MM.1S (cell line): ENCODE measurements around the gene CDC42EP2.
A peak's percentile ranks its signal among the peaks of the same experiment; 100 is the strongest.

Experiments used
- DNase-seq: peaks from one replicate; pipeline ENCODE4 v3.0.0-alpha.2; 2015
- H2AFZ ChIP-seq: fragments of 300-600 bp; sonication (generic); 2 replicates; pipeline ENCODE4 v1.6.0; 2016; ENCODE audit warnings: antibody characterized with exemption, low read length
- H3F3A ChIP-seq: fragments of 300-600 bp; sonication (generic); 2 replicates; pipeline ENCODE4 v1.6.1; 2016; ENCODE audit warnings: mild to moderate bottlenecking, antibody characterized with exemption, low read length, moderate library complexity, mixed read lengths; ENCODE audit not compliant: insufficient read depth
- H3K27ac ChIP-seq: fragments of 300-600 bp; sonication (generic); 2 replicates; pipeline ENCODE4 v1.5.1; 2016; ENCODE audit warnings: mild to moderate bottlenecking, low read length
- H3K27me3 ChIP-seq: fragments of 300-600 bp; sonication (generic); replicated peaks from 2 replicates; pipeline ENCODE4 v1.6.0; 2016; ENCODE audit warnings: low read length; ENCODE audit not compliant: insufficient read depth
- H3K36me3 ChIP-seq: fragments of 300-600 bp; sonication (generic); replicated peaks from 2 replicates; pipeline ENCODE4 v1.6.1; 2016; ENCODE audit warnings: mild to moderate bottlenecking, low read length, mixed read lengths; ENCODE audit not compliant: insufficient read depth
- H3K4me1 ChIP-seq: fragments of 300-600 bp; sonication (generic); 2 replicates; pipeline ENCODE4 v1.6.1; 2016; ENCODE audit warnings: low read length, mixed read lengths
- H3K4me2 ChIP-seq: fragments of 300-600 bp; sonication (generic); 2 replicates; pipeline ENCODE4 v1.6.0; 2016; ENCODE audit warnings: low read depth, low read length
- H3K4me3 ChIP-seq: fragments of 300-600 bp; sonication (generic); 2 replicates; pipeline ENCODE4 v1.5.1; 2016; ENCODE audit warnings: low read length, mixed read lengths
- H3K79me2 ChIP-seq: fragments of 300-600 bp; sonication (generic); 2 replicates; pipeline ENCODE4 v1.6.1; 2016; ENCODE audit warnings: mixed run types, low read length, mixed read lengths
- H3K9ac ChIP-seq: fragments of 300-600 bp; sonication (generic); 2 replicates; pipeline ENCODE4 v1.6.1; 2016; ENCODE audit warnings: low read length, mixed read lengths
- H3K9me2 ChIP-seq: fragments of 300-600 bp; sonication (generic); replicated peaks from 2 replicates; pipeline ENCODE4 v1.6.1; 2016; ENCODE audit warnings: mild to moderate bottlenecking, low read length, mixed read lengths; ENCODE audit not compliant: insufficient read depth
- H3K9me3 ChIP-seq: fragments of 300-600 bp; sonication (generic); replicated peaks from 2 replicates; pipeline ENCODE4 v1.6.1; 2016; ENCODE audit warnings: mild to moderate bottlenecking, low read length, mixed read lengths; ENCODE audit not compliant: insufficient read depth
- H4K20me1 ChIP-seq: fragments of 300-600 bp; sonication (generic); 2 replicates; pipeline ENCODE4 v1.6.1; 2016; ENCODE audit warnings: mild to moderate bottlenecking, low read length, moderate library complexity, mixed read lengths; ENCODE audit not compliant: insufficient read depth
- CTCF ChIP-seq: fragments of 300-600 bp; sonication (generic); IDR thresholded peaks from 2 replicates; pipeline ENCODE4 v1.5.1; 2016; ENCODE audit warnings: antibody characterized with exemption, low read length, mixed read lengths
- EZH2 ChIP-seq: fragments of 300-600 bp; sonication (generic); optimal IDR thresholded peaks from 2 replicates; pipeline ENCODE3; 2017; ENCODE audit warnings: low read depth, mild to moderate bottlenecking, antibody characterized with exemption, low read length, mixed read lengths
- EZH2phosphoT487 ChIP-seq: fragments of 300-600 bp; sonication (generic); IDR thresholded peaks from 2 replicates; pipeline ENCODE4 v1.6.1; 2018; ENCODE audit warnings: antibody characterized with exemption, low read length

The CDC42EP2 gene

GRCh38 chr11:65355776-65356393, 41.2 kb downstream of the CDC42EP2 start:
- Histone ChIP-seq H3K27me3 (no peaks in the 10 kb centered on the region), H2AFZ (no peak overlapping the region), H3K9me3 (no peaks in the 10 kb centered on the region), H4K20me1 (no peaks in the 10 kb centered on the region), H3K79me2 (no peaks in the 10 kb centered on the region), H3K9ac (peak overlapping the region; percentile 68; the same call in 1 of the 2 replicates), H3K9me2 (no peaks in the 10 kb centered on the region), H3K4me3 (peak overlapping the region; percentile 74; the same call in 1 of the 2 replicates), H3K4me1 (peaks cover 11% of the 10 kb centered on the region; the same call in 1 of the 2 replicates), H3K4me2 (peak overlapping the region; percentile 91), H3K27ac (no peak overlapping the region), H3F3A (peaks cover 16% of the 10 kb centered on the region), H3K36me3 (no peaks in the 10 kb centered on the region)
- no peak for DNase-seq
- no peak for TF ChIP-seq EZH2phosphoT487
- TF ChIP-seq CTCF: no peak
- no peak for TF ChIP-seq EZH2

GRCh38 chr11:65356394-65356972, 41.8 kb downstream of the CDC42EP2 start:
- peaks cover 16% of the 10 kb centered on the region for H3F3A ChIP-seq
- H3K9me3 ChIP-seq: no peaks in the 10 kb centered on the region
- H3K79me2 ChIP-seq: no peaks in the 10 kb centered on the region
- H3K27ac ChIP-seq: no peak overlapping the region
- no peak for TF ChIP-seq CTCF
- no peak for TF ChIP-seq EZH2
- TF ChIP-seq EZH2phosphoT487: no peak
- no peaks in the 10 kb centered on the region for H3K27me3 ChIP-seq
- DNase-seq: no peak
- H3K4me1 ChIP-seq: peaks cover 11% of the 10 kb centered on the region; the same call in 1 of the 2 replicates
- no peaks in the 10 kb centered on the region for H4K20me1 ChIP-seq
- H3K4me3 ChIP-seq: no peak overlapping the region
- no peaks in the 10 kb centered on the region for H3K9me2 ChIP-seq
- H2AFZ ChIP-seq: no peak overlapping the region
- no peaks in the 10 kb centered on the region for H3K36me3 ChIP-seq
- H3K4me2 ChIP-seq: no peak overlapping the region
- no peak overlapping the region for H3K9ac ChIP-seq

GRCh38 chr11:65357856-65358356, 43.2 kb downstream of the CDC42EP2 start:
- Histone ChIP-seq H3K27ac (no peak overlapping the region), H3K4me3 (no peak overlapping the region), H3F3A (peaks cover 25% of the 10 kb centered on the region), H3K4me1 (peaks cover 22% of the 10 kb centered on the region), H3K9me2 (no peaks in the 10 kb centered on the region), H3K27me3 (no peaks in the 10 kb centered on the region), H3K9ac (no peak overlapping the region), H3K9me3 (no peaks in the 10 kb centered on the region), H4K20me1 (no peaks in the 10 kb centered on the region), H3K36me3 (no peaks in the 10 kb centered on the region), H3K79me2 (no peaks in the 10 kb centered on the region), H3K4me2 (no peak overlapping the region), H2AFZ (no peak overlapping the region)
- DNase-seq: no peak
- no peak for TF ChIP-seq EZH2
- no peak for TF ChIP-seq CTCF
- no peak for TF ChIP-seq EZH2phosphoT487
